ENCODE measurements around the gene EFNA1. TPM values are rescaled to one million over a fixed set of nuclear protein-coding genes. Genes with fewer than 3 reads are reported as not detected.
A peak's percentile ranks its signal among the peaks of the same experiment; 100 is the strongest.

EFNA1 gene
- total RNA-seq, 2 experiments from 2014 or later: not detected

DNA sequence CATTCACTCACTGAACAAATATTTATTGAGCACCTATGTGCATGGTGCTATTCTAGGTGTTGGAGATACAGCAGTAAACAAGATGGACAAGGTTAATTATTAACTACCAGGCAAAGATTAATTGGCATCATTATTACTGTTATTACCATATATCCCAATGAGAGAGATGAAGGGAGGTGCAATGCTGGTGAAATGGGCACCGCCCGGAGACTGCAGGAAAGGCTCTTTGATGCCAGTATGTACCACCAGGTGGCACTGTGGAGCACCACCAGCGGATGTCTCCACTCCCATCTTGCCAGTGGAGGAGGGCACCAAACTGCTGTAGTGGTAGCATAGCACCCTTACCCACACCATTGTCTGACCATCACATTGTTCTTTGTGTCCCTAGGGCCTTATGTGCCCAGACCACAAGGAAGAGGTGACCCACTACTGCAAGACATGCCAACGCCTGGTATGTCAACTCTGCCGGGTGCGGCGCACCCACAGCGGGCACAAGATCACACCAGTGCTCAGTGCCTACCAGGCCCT is 48.9 kb downstream of the EFNA1 start:
- Histone ChIP-seq H3K79me2 (ENCODE audit: insufficient read depth, low read depth, low read length) (peaks cover 13% of the 10 kb centered on the region; the same call in 1 of the 2 replicates), H3K4me3 (ENCODE audit: low read depth, low read length, poor library complexity, severe bottlenecking) (peak overlapping the region; percentile 4), H4K20me1 (ENCODE audit: insufficient read depth, low read length) (no peaks in the 10 kb centered on the region), H3K36me3 (ENCODE audit: insufficient read depth, low read length) (no peaks in the 10 kb centered on the region), H3K4me2 (ENCODE audit: low read length) (0 out of 2 replicates have a peak overlapping the region, but pooled peaks have one; percentile 8), H3K27ac (ENCODE audit: low read depth, low read length, poor library complexity, severe bottlenecking) (no peak overlapping the region), H3K9me2 (ENCODE audit: insufficient read depth, low read length) (no peaks in the 10 kb centered on the region), H3K9me3 (ENCODE audit: low read length) (no peaks in the 10 kb centered on the region), H2AFZ (ENCODE audit: low read length) (no peak overlapping the region), H3K4me1 (ENCODE audit: insufficient read depth, low read length, poor library complexity, severe bottlenecking) (peaks cover 33% of the 10 kb centered on the region)
- ChIA-PET CTCF (ENCODE audit: unreplicated experiment) (interaction anchor here (1.0 to 1.3 kb wide), 2 partner anchors 9 to 17 kb away, joined by 3 to 4 read pairs; no protein-coding TSS in a partner anchor), POLR2A (no interaction called here)
- no peak for TF ChIP-seq EZH2phosphoT487 (IDR thresholded peaks at IDR 0.05; ENCODE audit: borderline replicate concordance, low read depth, low read length)
- TF ChIP-seq, protein P1, sequence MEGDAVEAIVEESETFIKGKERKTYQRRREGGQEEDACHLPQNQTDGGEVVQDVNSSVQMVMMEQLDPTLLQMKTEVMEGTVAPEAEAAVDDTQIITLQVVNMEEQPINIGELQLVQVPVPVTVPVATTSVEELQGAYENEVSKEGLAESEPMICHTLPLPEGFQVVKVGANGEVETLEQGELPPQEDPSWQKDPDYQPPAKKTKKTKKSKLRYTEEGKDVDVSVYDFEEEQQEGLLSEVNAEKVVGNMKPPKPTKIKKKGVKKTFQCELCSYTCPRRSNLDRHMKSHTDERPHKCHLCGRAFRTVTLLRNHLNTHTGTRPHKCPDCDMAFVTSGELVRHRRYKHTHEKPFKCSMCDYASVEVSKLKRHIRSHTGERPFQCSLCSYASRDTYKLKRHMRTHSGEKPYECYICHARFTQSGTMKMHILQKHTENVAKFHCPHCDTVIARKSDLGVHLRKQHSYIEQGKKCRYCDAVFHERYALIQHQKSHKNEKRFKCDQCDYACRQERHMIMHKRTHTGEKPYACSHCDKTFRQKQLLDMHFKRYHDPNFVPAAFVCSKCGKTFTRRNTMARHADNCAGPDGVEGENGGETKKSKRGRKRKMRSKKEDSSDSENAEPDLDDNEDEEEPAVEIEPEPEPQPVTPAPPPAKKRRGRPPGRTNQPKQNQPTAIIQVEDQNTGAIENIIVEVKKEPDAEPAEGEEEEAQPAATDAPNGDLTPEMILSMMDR (conservative IDR thresholded peaks at IDR 0.05; ENCODE audit: low read length): peak; percentile 90
- DNase-seq (ENCODE audit: low spot score): peak; percentile 83
- intact Hi-C loops (cut with micrococcal nuclease; ENCODE audit: unreplicated experiment): loop anchor here (1.0 to 5.0 kb wide), 3 partner anchors 17 to 146 kb away; partner anchors contain the start of gene RUSC1
- no TSS peak for BruUV-seq (replicated peaks)

DNA sequence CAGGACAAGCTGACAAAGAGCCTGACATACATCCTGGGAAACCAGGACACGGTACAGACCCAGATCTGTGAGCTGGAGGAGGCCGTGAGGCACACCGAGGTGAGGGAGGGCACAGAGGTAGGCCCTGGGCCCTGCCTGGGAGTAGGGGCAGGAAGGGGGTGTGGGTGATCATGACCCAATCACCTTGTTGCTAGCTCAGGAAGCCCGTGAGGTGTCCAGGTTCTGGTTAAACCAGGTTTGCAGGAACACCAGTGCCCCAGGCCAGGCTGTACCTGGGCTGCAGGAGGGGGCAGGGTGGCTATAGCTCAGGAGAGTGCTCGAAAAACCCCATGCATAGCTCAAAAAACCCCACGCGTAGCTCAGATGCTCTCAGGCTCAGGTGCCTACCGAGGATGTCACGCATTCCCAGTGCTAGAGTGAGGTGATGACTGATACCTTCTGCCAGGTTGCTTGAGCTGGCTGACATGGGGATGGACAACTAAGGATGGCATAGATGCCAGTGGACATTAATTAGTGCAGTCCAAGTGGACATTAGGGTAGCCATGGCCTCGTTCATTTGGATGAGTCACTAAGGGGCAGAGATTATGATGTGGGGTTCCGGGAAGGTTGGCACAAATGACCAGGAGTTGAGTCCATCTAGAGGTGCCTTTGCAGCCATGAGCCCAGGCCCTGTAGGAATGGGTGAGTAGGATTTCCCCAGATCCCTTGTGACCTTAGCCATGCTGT is 49.7 kb downstream of the EFNA1 start:
- Histone ChIP-seq H3K27ac (ENCODE audit: low read depth, low read length, poor library complexity, severe bottlenecking) (no peak overlapping the region), H3K79me2 (ENCODE audit: insufficient read depth, low read depth, low read length) (peaks cover 5% of the 10 kb centered on the region; the same call in 1 of the 2 replicates), H4K20me1 (ENCODE audit: insufficient read depth, low read length) (no peaks in the 10 kb centered on the region), H3K4me2 (ENCODE audit: low read length) (0 out of 2 replicates have a peak overlapping the region, but pooled peaks have one; percentile 8), H3K4me3 (ENCODE audit: low read depth, low read length, poor library complexity, severe bottlenecking) (peak overlapping the region; percentile 4), H3K9me2 (ENCODE audit: insufficient read depth, low read length) (no peaks in the 10 kb centered on the region), H3K4me1 (ENCODE audit: insufficient read depth, low read length, poor library complexity, severe bottlenecking) (peaks cover 25% of the 10 kb centered on the region), H2AFZ (ENCODE audit: low read length) (no peak overlapping the region), H3K36me3 (ENCODE audit: insufficient read depth, low read length) (no peaks in the 10 kb centered on the region), H3K9me3 (ENCODE audit: low read length) (no peaks in the 10 kb centered on the region)
- ChIA-PET CTCF (ENCODE audit: unreplicated experiment) (interaction anchor here (1.0 to 1.3 kb wide), 2 partner anchors 8 to 16 kb away, joined by 3 to 4 read pairs; no protein-coding TSS in a partner anchor), POLR2A (interaction anchor here (0.6 to 1.2 kb wide), 2 partner anchors 49 to 955 kb away, joined by 4 read pairs; no protein-coding TSS in a partner anchor)
- TF ChIP-seq EZH2phosphoT487 (IDR thresholded peaks at IDR 0.05; ENCODE audit: borderline replicate concordance, low read depth, low read length): no peak
- TF ChIP-seq, protein P1 (conservative IDR thresholded peaks at IDR 0.05; ENCODE audit: low read length): no peak
- no TSS peak for BruUV-seq (replicated peaks)
- no peak for DNase-seq (ENCODE audit: low spot score)
- intact Hi-C loops (cut with micrococcal nuclease; ENCODE audit: unreplicated experiment): loop anchor here (5.0 kb wide), 1 partner anchor 145 kb away; the partner anchor contains the start of gene RUSC1

All from OCI-LY7 (cell line).